ENCODE results near the gene GCK.

GCK gene

GRCh38 chr7:44188480-44189225 lies 586 bp downstream of the GCK start:
- H3K9me3 ChIP-seq (ENCODE audit: control insufficient read depth in 2 of 2, low read length in 2 of 2), result no peaks in the 10 kb centered on the region
- H3K4me1 ChIP-seq (ENCODE audit: control insufficient read depth, insufficient read depth, low read length), result no peaks in the 10 kb centered on the region
- H3K27ac ChIP-seq (ENCODE audit: low read length), result no peak overlapping the region
- no peak overlapping the region for H3K9ac ChIP-seq (ENCODE audit: low read length in 2 of 2)
- H3K36me3 ChIP-seq (ENCODE audit: control insufficient read depth in 2 of 2, insufficient read depth in 2 of 2, low read length in 2 of 2), result no peaks in the 10 kb centered on the region
- H3K27me3 ChIP-seq (ENCODE audit: control insufficient read depth in 1 of 2, insufficient read depth in 2 of 2, low read length in 2 of 2), result peaks cover 11 to 14% of the 10 kb centered on the region in 2 donors
- H3K4me3 ChIP-seq (ENCODE audit: low read length in 2 of 2), result no peak overlapping the region

- no peaks in the 10 kb centered on the region for H3K36me3 ChIP-seq (ENCODE audit: control insufficient read depth in 2 of 2, insufficient read depth in 2 of 2, low read length in 2 of 2)
- H3K27ac ChIP-seq (ENCODE audit: low read length), result no peak overlapping the region
- H3K4me1 ChIP-seq (ENCODE audit: control insufficient read depth, insufficient read depth, low read length), result no peaks in the 10 kb centered on the region
- peaks cover 8% of the 10 kb centered on the region in 2 donors for H3K27me3 ChIP-seq (ENCODE audit: control insufficient read depth in 1 of 2, insufficient read depth in 2 of 2, low read length in 2 of 2)
- H3K4me3 ChIP-seq (ENCODE audit: low read length in 2 of 2), result no peak overlapping the region
- H3K9me3 ChIP-seq (ENCODE audit: control insufficient read depth in 2 of 2, low read length in 2 of 2), result no peaks in the 10 kb centered on the region
- no peak overlapping the region for H3K9ac ChIP-seq (ENCODE audit: low read length in 2 of 2)
These were observed 1.4 kb downstream of the GCK start for GRCh38 chr7:44187636-44188416.

- no peaks in the 10 kb centered on the region for H3K4me1 ChIP-seq (ENCODE audit: control insufficient read depth, insufficient read depth, low read length)
- no peaks in the 10 kb centered on the region for H3K36me3 ChIP-seq (ENCODE audit: control insufficient read depth in 2 of 2, insufficient read depth in 2 of 2, low read length in 2 of 2)
- H3K9me3 ChIP-seq (ENCODE audit: control insufficient read depth in 2 of 2, low read length in 2 of 2), result peaks cover 0 to 6% of the 10 kb centered on the region in 2 donors
- H3K4me3 ChIP-seq (ENCODE audit: low read length in 2 of 2), result no peak overlapping the region
- no peak overlapping the region for H3K9ac ChIP-seq (ENCODE audit: low read length in 2 of 2)
- H3K27ac ChIP-seq (ENCODE audit: low read length), result no peak overlapping the region
- peaks cover 0 to 2% of the 10 kb centered on the region in 2 donors for H3K27me3 ChIP-seq (ENCODE audit: control insufficient read depth in 1 of 2, insufficient read depth in 2 of 2, low read length in 2 of 2)
These were observed 2.5 kb downstream of the GCK start for GRCh38 chr7:44186736-44187135.

GRCh38 chr7:44185729-44186128 lies 3.5 kb downstream of the GCK start:
- H3K9me3 ChIP-seq (ENCODE audit: control insufficient read depth in 2 of 2, low read length in 2 of 2), result peaks cover 0 to 6% of the 10 kb centered on the region in 2 donors
- no peaks in the 10 kb centered on the region for H3K36me3 ChIP-seq (ENCODE audit: control insufficient read depth in 2 of 2, insufficient read depth in 2 of 2, low read length in 2 of 2)
- H3K9ac ChIP-seq (ENCODE audit: low read length in 2 of 2), result no peak overlapping the region
- H3K4me3 ChIP-seq (ENCODE audit: low read length in 2 of 2), result no peak overlapping the region
- H3K27ac ChIP-seq (ENCODE audit: low read length), result no peak overlapping the region
- H3K4me1 ChIP-seq (ENCODE audit: control insufficient read depth, insufficient read depth, low read length), result no peaks in the 10 kb centered on the region
- H3K27me3 ChIP-seq (ENCODE audit: control insufficient read depth in 1 of 2, insufficient read depth in 2 of 2, low read length in 2 of 2), result peaks cover 0 to 2% of the 10 kb centered on the region in 2 donors

GRCh38 chr7:44184873-44185446 lies 4.3 kb downstream of the GCK start:
- no peaks in the 10 kb centered on the region for H3K36me3 ChIP-seq (ENCODE audit: control insufficient read depth in 2 of 2, insufficient read depth in 2 of 2, low read length in 2 of 2)
- H3K27ac ChIP-seq (ENCODE audit: low read length), result no peak overlapping the region
- H3K27me3 ChIP-seq (ENCODE audit: control insufficient read depth in 1 of 2, insufficient read depth in 2 of 2, low read length in 2 of 2), result peaks cover 0 to 2% of the 10 kb centered on the region in 2 donors

GRCh38 chr7:44184206-44184872 lies 4.9 kb downstream of the GCK start:
- Histone ChIP-seq H3K27ac (ENCODE audit: low read length) (no peak overlapping the region), H3K9me3 (ENCODE audit: control insufficient read depth in 2 of 2, low read length in 2 of 2) (peaks cover 0 to 6% of the 10 kb centered on the region in 2 donors), H3K27me3 (ENCODE audit: control insufficient read depth in 1 of 2, insufficient read depth in 2 of 2, low read length in 2 of 2) (peaks cover 0 to 2% of the 10 kb centered on the region in 2 donors), H3K4me3 (ENCODE audit: low read length in 2 of 2) (no peak overlapping the region), H3K4me1 (ENCODE audit: control insufficient read depth, insufficient read depth, low read length) (no peaks in the 10 kb centered on the region), H3K9ac (ENCODE audit: low read length in 2 of 2) (no peak overlapping the region), H3K36me3 (ENCODE audit: control insufficient read depth in 2 of 2, insufficient read depth in 2 of 2, low read length in 2 of 2) (no peaks in the 10 kb centered on the region)

More at GRCh38 chr7:44184873-44185446, 4.3 kb downstream of the GCK start:
- H3K4me1 ChIP-seq (ENCODE audit: control insufficient read depth, insufficient read depth, low read length), result no peaks in the 10 kb centered on the region
- H3K9me3 ChIP-seq (ENCODE audit: control insufficient read depth in 2 of 2, low read length in 2 of 2), result peaks cover 0 to 6% of the 10 kb centered on the region in 2 donors
- H3K9ac ChIP-seq (ENCODE audit: low read length in 2 of 2), result no peak overlapping the region
- no peak overlapping the region for H3K4me3 ChIP-seq (ENCODE audit: low read length in 2 of 2)

- Histone ChIP-seq H3K4me1 (ENCODE audit: control insufficient read depth, insufficient read depth, low read length) (no peaks in the 10 kb centered on the region), H3K4me3 (ENCODE audit: low read length in 2 of 2) (no peak overlapping the region), H3K9me3 (ENCODE audit: control insufficient read depth in 2 of 2, low read length in 2 of 2) (peaks cover 0 to 6% of the 10 kb centered on the region in 2 donors), H3K27me3 (ENCODE audit: control insufficient read depth in 1 of 2, insufficient read depth in 2 of 2, low read length in 2 of 2) (no peaks in the 10 kb centered on the region), H3K9ac (ENCODE audit: low read length in 2 of 2) (no peak overlapping the region), H3K36me3 (ENCODE audit: control insufficient read depth in 2 of 2, insufficient read depth in 2 of 2, low read length in 2 of 2) (no peaks in the 10 kb centered on the region), H3K27ac (ENCODE audit: low read length) (no peak overlapping the region)
These were observed 5.9 kb downstream of the GCK start for GRCh38 chr7:44183386-44183785.

- no peak overlapping the region for H3K4me3 ChIP-seq (ENCODE audit: low read length in 2 of 2)
- peaks cover 0 to 6% of the 10 kb centered on the region in 2 donors for H3K9me3 ChIP-seq (ENCODE audit: control insufficient read depth in 2 of 2, low read length in 2 of 2)
- peaks cover 0 to 2% of the 10 kb centered on the region in 2 donors for H3K27me3 ChIP-seq (ENCODE audit: control insufficient read depth in 1 of 2, insufficient read depth in 2 of 2, low read length in 2 of 2)
- no peaks in the 10 kb centered on the region for H3K4me1 ChIP-seq (ENCODE audit: control insufficient read depth, insufficient read depth, low read length)
- no peaks in the 10 kb centered on the region for H3K36me3 ChIP-seq (ENCODE audit: control insufficient read depth in 2 of 2, insufficient read depth in 2 of 2, low read length in 2 of 2)
- H3K9ac ChIP-seq (ENCODE audit: low read length in 2 of 2), result no peak overlapping the region
- no peak overlapping the region for H3K27ac ChIP-seq (ENCODE audit: low read length)
These were observed 6.4 kb downstream of the GCK start for GRCh38 chr7:44182827-44183226.

GRCh38 chr7:44180631-44181030 lies 8.6 kb downstream of the GCK start:
- H3K4me1 ChIP-seq (ENCODE audit: control insufficient read depth, insufficient read depth, low read length), result no peaks in the 10 kb centered on the region
- H3K9ac ChIP-seq (ENCODE audit: low read length in 2 of 2), result no peak overlapping the region
- H3K4me3 ChIP-seq (ENCODE audit: low read length in 2 of 2), result no peak overlapping the region
- peaks cover 0 to 6% of the 10 kb centered on the region in 2 donors for H3K9me3 ChIP-seq (ENCODE audit: control insufficient read depth in 2 of 2, low read length in 2 of 2)
- H3K36me3 ChIP-seq (ENCODE audit: control insufficient read depth in 2 of 2, insufficient read depth in 2 of 2, low read length in 2 of 2), result no peaks in the 10 kb centered on the region
- no peak overlapping the region for H3K27ac ChIP-seq (ENCODE audit: low read length)
- H3K27me3 ChIP-seq (ENCODE audit: control insufficient read depth in 1 of 2, insufficient read depth in 2 of 2, low read length in 2 of 2), result peaks cover 2 to 4% of the 10 kb centered on the region in 2 donors

- Histone ChIP-seq H3K27ac (ENCODE audit: low read length) (no peak overlapping the region), H3K36me3 (ENCODE audit: control insufficient read depth in 2 of 2, insufficient read depth in 2 of 2, low read length in 2 of 2) (no peaks in the 10 kb centered on the region), H3K9ac (ENCODE audit: low read length in 2 of 2) (no peak overlapping the region), H3K27me3 (ENCODE audit: control insufficient read depth in 1 of 2, insufficient read depth in 2 of 2, low read length in 2 of 2) (peaks cover 2 to 4% of the 10 kb centered on the region in 2 donors), H3K4me1 (ENCODE audit: control insufficient read depth, insufficient read depth, low read length) (no peaks in the 10 kb centered on the region), H3K4me3 (ENCODE audit: low read length in 2 of 2) (no peak overlapping the region), H3K9me3 (ENCODE audit: control insufficient read depth in 2 of 2, low read length in 2 of 2) (peaks cover 0 to 6% of the 10 kb centered on the region in 2 donors)
These were observed 11.6 kb downstream of the GCK start for GRCh38 chr7:44177570-44178131.
